ENCODE measurements around the gene ARHGAP21. TPM values are rescaled to one million over a fixed set of nuclear protein-coding genes. Genes with fewer than 3 reads are reported as not detected.

Gene ARHGAP21
- total RNA-seq, 1 experiment from 2014 or later: 11.6 TPM

DNA sequence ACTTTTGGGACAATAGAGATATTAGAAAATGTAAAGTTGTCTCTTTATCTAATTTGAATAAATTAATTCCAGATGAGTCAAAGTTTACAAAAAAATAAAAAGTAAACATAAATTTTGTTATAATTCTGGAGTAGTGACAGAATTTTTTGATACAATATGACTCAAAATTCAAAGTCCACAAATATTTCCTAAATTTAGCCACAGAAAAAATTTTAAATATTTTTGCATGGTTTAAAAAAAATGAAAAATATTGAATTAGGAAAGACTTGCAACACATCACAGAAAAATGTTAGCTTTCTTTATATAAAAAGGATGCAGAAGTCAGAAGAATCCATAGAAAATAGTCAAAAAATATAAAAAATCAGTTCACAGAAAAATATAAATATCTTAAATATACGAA is 117.7 kb downstream of the ARHGAP21 start:
- H3K79me2 ChIP-seq (ENCODE audit: low read length): no peaks in the 10 kb centered on the region
- H3K27ac ChIP-seq (ENCODE audit: low read length): no peak overlapping the region
- H3K4me1 ChIP-seq (ENCODE audit: low read length): no peaks in the 10 kb centered on the region
- H3K36me3 ChIP-seq (ENCODE audit: insufficient read depth, low read length): no peaks in the 10 kb centered on the region
- DNase-seq: no peak
- H3K4me2 ChIP-seq (ENCODE audit: low read depth, low read length, poor library complexity, severe bottlenecking): no peak overlapping the region
- H3K9me2 ChIP-seq (replicated peaks; ENCODE audit: insufficient read depth, low read length): no peaks in the 10 kb centered on the region
- H4K20me1 ChIP-seq (ENCODE audit: insufficient read depth, low read depth, low read length): no peaks in the 10 kb centered on the region
- no peaks in the 10 kb centered on the region for H3K27me3 ChIP-seq (ENCODE audit: low read length)
- no peak overlapping the region for H3K4me3 ChIP-seq (ENCODE audit: low read length)
- H3K9me3 ChIP-seq (ENCODE audit: low read length): no peaks in the 10 kb centered on the region; the same call in 1 of the 2 replicates
- no peak overlapping the region for H2AFZ ChIP-seq (ENCODE audit: low read length)
- no peak overlapping the region for H3K9ac ChIP-seq (ENCODE audit: low read length)

DNA sequence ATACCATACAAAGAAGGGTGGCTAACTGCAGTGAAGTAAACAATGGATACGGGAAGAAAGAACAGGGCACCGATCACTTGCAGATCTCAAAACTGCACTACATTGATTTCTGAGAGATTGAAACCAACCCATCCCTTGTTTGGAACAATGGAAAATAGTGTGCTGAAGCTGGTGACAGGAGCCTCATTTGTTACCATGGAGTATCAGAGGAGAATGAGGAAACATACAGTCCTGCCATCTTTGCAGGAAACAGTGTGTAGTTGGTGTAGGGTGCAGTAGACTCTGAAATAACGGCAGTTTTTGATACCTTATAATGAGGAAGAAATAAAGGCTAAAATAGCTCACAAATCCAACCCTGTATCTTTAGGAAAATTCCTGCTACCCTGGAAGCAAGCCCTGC is 118.5 kb downstream of the ARHGAP21 start:
- Histone ChIP-seq H3K4me1 (ENCODE audit: low read length) (no peaks in the 10 kb centered on the region), H3K9ac (ENCODE audit: low read length) (no peak overlapping the region), H4K20me1 (ENCODE audit: insufficient read depth, low read depth, low read length) (no peaks in the 10 kb centered on the region), H3K79me2 (ENCODE audit: low read length) (no peaks in the 10 kb centered on the region), H3K27me3 (ENCODE audit: low read length) (no peaks in the 10 kb centered on the region), H3K9me2 (replicated peaks; ENCODE audit: insufficient read depth, low read length) (no peaks in the 10 kb centered on the region), H3K4me3 (ENCODE audit: low read length) (no peak overlapping the region), H2AFZ (ENCODE audit: low read length) (no peak overlapping the region), H3K4me2 (ENCODE audit: low read depth, low read length, poor library complexity, severe bottlenecking) (no peak overlapping the region), H3K27ac (ENCODE audit: low read length) (no peak overlapping the region), H3K9me3 (ENCODE audit: low read length) (no peaks in the 10 kb centered on the region), H3K36me3 (ENCODE audit: insufficient read depth, low read length) (no peaks in the 10 kb centered on the region)
- DNase-seq: no peak

DNA sequence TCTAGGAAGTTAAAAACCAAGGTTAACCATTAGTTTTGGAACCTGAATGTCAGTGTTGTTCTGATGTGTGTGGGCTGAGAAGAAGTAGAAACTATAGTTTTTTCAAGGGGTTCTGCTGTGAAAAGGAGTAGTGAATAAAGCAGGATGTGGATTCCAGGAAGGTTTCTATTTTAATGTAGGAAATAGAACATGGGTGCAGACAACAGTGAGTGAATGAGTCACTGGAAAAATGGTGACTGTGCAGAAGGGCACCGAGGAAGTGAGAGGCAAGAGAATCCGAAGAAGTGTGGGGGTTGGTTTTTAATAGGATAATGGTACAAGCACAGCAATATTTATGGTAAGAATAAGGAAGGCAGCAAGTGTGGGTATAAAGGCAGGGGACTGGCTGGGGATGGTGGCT is 120.4 kb downstream of the ARHGAP21 start:
- Histone ChIP-seq H3K4me3 (ENCODE audit: low read length) (no peak overlapping the region), H3K9me2 (replicated peaks; ENCODE audit: insufficient read depth, low read length) (no peaks in the 10 kb centered on the region), H3K27me3 (ENCODE audit: low read length) (no peaks in the 10 kb centered on the region), H3K79me2 (ENCODE audit: low read length) (no peaks in the 10 kb centered on the region), H3K27ac (ENCODE audit: low read length) (no peak overlapping the region), H3K9me3 (ENCODE audit: low read length) (no peaks in the 10 kb centered on the region), H3K4me1 (ENCODE audit: low read length) (no peaks in the 10 kb centered on the region), H3K9ac (ENCODE audit: low read length) (no peak overlapping the region), H2AFZ (ENCODE audit: low read length) (no peak overlapping the region), H4K20me1 (ENCODE audit: insufficient read depth, low read depth, low read length) (no peaks in the 10 kb centered on the region), H3K4me2 (ENCODE audit: low read depth, low read length, poor library complexity, severe bottlenecking) (no peak overlapping the region), H3K36me3 (ENCODE audit: insufficient read depth, low read length) (no peaks in the 10 kb centered on the region)
- DNase-seq: no peak

DNA sequence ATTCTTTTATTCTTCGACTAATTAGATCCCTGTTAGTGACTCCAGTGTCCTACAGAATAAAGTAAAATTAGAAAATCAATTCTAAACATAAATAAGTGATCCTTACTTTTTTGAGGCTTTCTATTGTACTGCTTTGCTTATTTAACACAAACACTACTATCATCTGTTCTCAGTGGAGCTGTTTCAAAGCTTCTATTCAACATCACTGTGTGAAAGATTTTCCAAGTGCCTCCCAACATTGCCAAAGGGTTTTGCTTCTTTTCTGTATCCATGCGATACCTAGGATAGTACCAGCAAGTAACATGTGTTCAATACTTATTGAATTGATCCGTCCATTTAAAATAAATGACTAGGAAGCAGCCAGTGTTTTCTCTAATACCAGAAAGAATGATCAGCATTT is 125.7 kb downstream of the ARHGAP21 start:
- Histone ChIP-seq H3K4me1 (ENCODE audit: low read length) (no peaks in the 10 kb centered on the region), H3K4me3 (ENCODE audit: low read length) (no peak overlapping the region), H4K20me1 (ENCODE audit: insufficient read depth, low read depth, low read length) (no peaks in the 10 kb centered on the region), H2AFZ (ENCODE audit: low read length) (no peak overlapping the region), H3K4me2 (ENCODE audit: low read depth, low read length, poor library complexity, severe bottlenecking) (no peak overlapping the region), H3K9ac (ENCODE audit: low read length) (no peak overlapping the region), H3K9me3 (ENCODE audit: low read length) (no peaks in the 10 kb centered on the region; the same call in 1 of the 2 replicates), H3K79me2 (ENCODE audit: low read length) (no peaks in the 10 kb centered on the region), H3K9me2 (replicated peaks; ENCODE audit: insufficient read depth, low read length) (no peaks in the 10 kb centered on the region), H3K27me3 (ENCODE audit: low read length) (no peaks in the 10 kb centered on the region), H3K36me3 (ENCODE audit: insufficient read depth, low read length) (no peaks in the 10 kb centered on the region), H3K27ac (ENCODE audit: low read length) (no peak overlapping the region)
- no peak for DNase-seq

- H3K4me3 ChIP-seq (ENCODE audit: low read length): no peak overlapping the region
- H3K9ac ChIP-seq (ENCODE audit: low read length): no peak overlapping the region
- no peaks in the 10 kb centered on the region; the same call in 1 of the 2 replicates for H3K9me3 ChIP-seq (ENCODE audit: low read length)
- no peaks in the 10 kb centered on the region for H4K20me1 ChIP-seq (ENCODE audit: insufficient read depth, low read depth, low read length)
- no peaks in the 10 kb centered on the region for H3K27me3 ChIP-seq (ENCODE audit: low read length)
- H3K27ac ChIP-seq (ENCODE audit: low read length): no peak overlapping the region
- H3K79me2 ChIP-seq (ENCODE audit: low read length): no peaks in the 10 kb centered on the region
- DNase-seq: no peak
- H3K9me2 ChIP-seq (replicated peaks; ENCODE audit: insufficient read depth, low read length): no peaks in the 10 kb centered on the region
- no peaks in the 10 kb centered on the region for H3K36me3 ChIP-seq (ENCODE audit: insufficient read depth, low read length)
- H3K4me2 ChIP-seq (ENCODE audit: low read depth, low read length, poor library complexity, severe bottlenecking): no peak overlapping the region
- H2AFZ ChIP-seq (ENCODE audit: low read length): no peak overlapping the region
- no peaks in the 10 kb centered on the region for H3K4me1 ChIP-seq (ENCODE audit: low read length)
Observed at GRCh38 chr10:24597426-24597825, 126.3 kb downstream of the ARHGAP21 start.

DNA sequence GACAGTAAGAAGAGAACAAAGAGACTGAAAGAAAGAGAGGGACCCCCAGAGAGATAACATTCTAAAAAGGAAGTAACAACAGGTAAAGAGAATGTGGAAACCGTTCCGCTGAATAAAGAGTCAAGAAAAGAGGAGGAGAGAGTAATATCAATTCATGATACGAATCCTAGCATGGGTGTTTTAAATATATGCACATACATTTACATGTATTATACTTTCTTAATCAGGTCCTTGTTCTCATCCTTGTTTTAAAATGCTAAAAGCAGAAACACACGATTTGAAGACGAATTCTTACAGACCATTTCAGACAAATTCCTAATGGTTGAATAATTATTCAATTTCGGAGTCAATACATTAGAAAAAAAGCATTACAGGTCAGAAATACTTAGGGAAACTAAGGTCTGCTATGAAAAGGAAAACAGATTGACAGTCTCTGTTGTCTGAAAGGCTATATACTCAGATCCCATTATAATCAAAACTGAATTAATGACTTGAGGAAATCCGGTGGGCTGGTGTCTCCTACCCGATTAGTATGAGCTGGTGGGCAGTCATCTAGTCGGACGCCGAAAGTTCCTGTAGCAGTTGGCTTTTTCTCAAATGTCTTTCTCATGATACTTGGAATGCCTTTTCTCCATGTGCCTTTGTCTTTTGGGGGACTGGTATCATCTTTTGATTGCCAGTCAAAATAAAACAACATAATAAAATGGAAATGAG is 127.3 kb downstream of the ARHGAP21 start:
- H3K9ac ChIP-seq (ENCODE audit: low read length): no peak overlapping the region
- H3K4me3 ChIP-seq (ENCODE audit: low read length): no peak overlapping the region
- no peaks in the 10 kb centered on the region; the same call in 1 of the 2 replicates for H3K9me3 ChIP-seq (ENCODE audit: low read length)
- no peaks in the 10 kb centered on the region for H3K36me3 ChIP-seq (ENCODE audit: insufficient read depth, low read length)
- no peaks in the 10 kb centered on the region for H4K20me1 ChIP-seq (ENCODE audit: insufficient read depth, low read depth, low read length)
- H2AFZ ChIP-seq (ENCODE audit: low read length): no peak overlapping the region
- no peaks in the 10 kb centered on the region for H3K4me1 ChIP-seq (ENCODE audit: low read length)
- no peak overlapping the region for H3K4me2 ChIP-seq (ENCODE audit: low read depth, low read length, poor library complexity, severe bottlenecking)
- H3K27ac ChIP-seq (ENCODE audit: low read length): no peak overlapping the region
- DNase-seq: no peak
- H3K27me3 ChIP-seq (ENCODE audit: low read length): no peaks in the 10 kb centered on the region
- no peaks in the 10 kb centered on the region for H3K79me2 ChIP-seq (ENCODE audit: low read length)
- H3K9me2 ChIP-seq (replicated peaks; ENCODE audit: insufficient read depth, low read length): no peaks in the 10 kb centered on the region

GRCh38 chr10:24590697-24591457 is 132.8 kb downstream of the ARHGAP21 start:
- DNase-seq: no peak
- Histone ChIP-seq H3K27me3 (ENCODE audit: low read length) (no peaks in the 10 kb centered on the region), H3K4me1 (ENCODE audit: low read length) (no peaks in the 10 kb centered on the region), H4K20me1 (ENCODE audit: insufficient read depth, low read depth, low read length) (no peaks in the 10 kb centered on the region), H3K79me2 (ENCODE audit: low read length) (no peaks in the 10 kb centered on the region), H3K36me3 (ENCODE audit: insufficient read depth, low read length) (no peaks in the 10 kb centered on the region), H3K9ac (ENCODE audit: low read length) (no peak overlapping the region), H3K9me2 (replicated peaks; ENCODE audit: insufficient read depth, low read length) (no peaks in the 10 kb centered on the region), H3K4me3 (ENCODE audit: low read length) (no peak overlapping the region), H3K9me3 (ENCODE audit: low read length) (peaks cover 9% of the 10 kb centered on the region; the same call in 1 of the 2 replicates), H3K27ac (ENCODE audit: low read length) (no peak overlapping the region), H3K4me2 (ENCODE audit: low read depth, low read length, poor library complexity, severe bottlenecking) (no peak overlapping the region), H2AFZ (ENCODE audit: low read length) (no peak overlapping the region)

DNA sequence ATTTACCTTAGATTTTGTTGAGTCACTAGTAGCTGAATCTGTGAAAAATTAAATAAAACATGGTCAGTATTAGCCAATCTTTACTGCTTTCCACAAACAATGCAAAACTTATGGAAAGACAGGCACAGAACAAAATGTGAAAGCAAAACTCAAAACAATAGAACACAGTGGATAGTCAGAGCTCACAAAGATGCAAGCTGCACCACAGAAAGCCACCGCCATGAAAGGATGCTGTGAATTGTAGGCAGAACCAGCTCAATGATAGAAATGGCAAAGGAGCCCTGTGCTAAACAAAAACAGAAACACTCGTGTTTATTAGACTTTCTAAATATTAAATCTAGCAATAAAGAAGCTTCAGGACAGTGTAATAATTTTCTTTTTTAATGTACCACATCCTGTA is 134.4 kb downstream of the ARHGAP21 start:
- peaks cover 9% of the 10 kb centered on the region; the same call in 1 of the 2 replicates for H3K9me3 ChIP-seq (ENCODE audit: low read length)
- H2AFZ ChIP-seq (ENCODE audit: low read length): no peak overlapping the region
- no peak overlapping the region for H3K4me2 ChIP-seq (ENCODE audit: low read depth, low read length, poor library complexity, severe bottlenecking)
- H3K9ac ChIP-seq (ENCODE audit: low read length): no peak overlapping the region
- no peaks in the 10 kb centered on the region for H3K4me1 ChIP-seq (ENCODE audit: low read length)
- no peak for DNase-seq
- H3K9me2 ChIP-seq (replicated peaks; ENCODE audit: insufficient read depth, low read length): no peaks in the 10 kb centered on the region
- H3K4me3 ChIP-seq (ENCODE audit: low read length): no peak overlapping the region
- no peaks in the 10 kb centered on the region for H3K36me3 ChIP-seq (ENCODE audit: insufficient read depth, low read length)
- no peaks in the 10 kb centered on the region for H4K20me1 ChIP-seq (ENCODE audit: insufficient read depth, low read depth, low read length)
- no peaks in the 10 kb centered on the region for H3K79me2 ChIP-seq (ENCODE audit: low read length)
- H3K27ac ChIP-seq (ENCODE audit: low read length): no peak overlapping the region
- no peaks in the 10 kb centered on the region for H3K27me3 ChIP-seq (ENCODE audit: low read length)

All from Karpas-422 (cell line).